ENCODE data around the gene BCCIP. TPM values are rescaled to one million over a fixed set of nuclear protein-coding genes. Genes with fewer than 3 reads are reported as not detected.

BCCIP gene
- total and polyA plus RNA-seq, 10 donors: 30.2 to 61.3 (median 35.4) TPM

DNA sequence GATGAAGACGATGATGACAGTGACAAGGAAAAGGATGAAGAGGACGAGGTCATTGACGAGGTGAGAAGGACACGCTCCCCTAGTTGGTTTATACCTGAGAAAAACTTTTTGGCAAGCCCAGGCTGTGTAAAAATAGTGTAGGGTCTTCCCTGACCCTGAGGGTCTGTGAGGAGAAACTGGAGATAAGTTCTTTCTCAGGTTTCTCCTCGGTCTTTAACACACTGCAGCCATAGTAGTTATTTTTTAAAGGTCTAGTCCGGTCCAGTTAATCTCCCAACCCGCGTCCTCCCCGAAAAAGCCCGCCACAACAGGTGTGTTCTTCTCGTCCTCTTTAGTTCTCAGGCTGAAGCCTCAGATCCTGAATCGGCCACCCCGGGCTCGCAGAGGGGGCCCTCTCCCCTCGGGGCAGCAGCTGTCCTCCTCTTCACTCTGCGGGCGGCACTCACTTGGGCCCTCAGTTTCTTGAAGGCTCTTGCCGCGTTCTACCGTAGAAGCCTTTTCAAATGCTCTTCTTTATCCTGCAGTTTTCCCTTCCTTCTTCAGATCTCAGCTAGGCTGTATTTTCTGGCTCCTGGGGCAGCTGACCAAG lies 411 bp downstream of the BCCIP start:
- Histone ChIP-seq H3K27ac (peak overlapping the region; percentile 79 to 96 (median 90)), H3K36me3 (peaks cover 0 to 30% (median 14%) of the 10 kb centered on the region in 6 donors), H3K9me3 (no peaks in the 10 kb centered on the region), H3K4me1 (peaks cover 24 to 58% (median 46%) of the 10 kb centered on the region in 6 donors), H3K27me3 (replicated peaks in 1 of 7) (no peaks in the 10 kb centered on the region), H3K4me3 (peak overlapping the region; percentile 87 to 100 (median 98))
- peak; percentile 84 for DNase-seq
- WGBS, 5 donors: 0 to 1% (median 0%) methylated on average over 20 of the region's 20 CpGs
- intact Hi-C loops (cut with DNase I; ENCODE audit: low total_unique reads): loop anchor here (10.0 kb wide), 1 partner anchor 99 kb away; no protein-coding TSS in a partner anchor
- TF ChIP-seq POLR2A (IDR thresholded peaks at IDR 0.05) (no peak), POLR2AphosphoS5 (IDR thresholded peaks at IDR 0.05) (no peak)
- TF ChIP-seq, protein P1, sequence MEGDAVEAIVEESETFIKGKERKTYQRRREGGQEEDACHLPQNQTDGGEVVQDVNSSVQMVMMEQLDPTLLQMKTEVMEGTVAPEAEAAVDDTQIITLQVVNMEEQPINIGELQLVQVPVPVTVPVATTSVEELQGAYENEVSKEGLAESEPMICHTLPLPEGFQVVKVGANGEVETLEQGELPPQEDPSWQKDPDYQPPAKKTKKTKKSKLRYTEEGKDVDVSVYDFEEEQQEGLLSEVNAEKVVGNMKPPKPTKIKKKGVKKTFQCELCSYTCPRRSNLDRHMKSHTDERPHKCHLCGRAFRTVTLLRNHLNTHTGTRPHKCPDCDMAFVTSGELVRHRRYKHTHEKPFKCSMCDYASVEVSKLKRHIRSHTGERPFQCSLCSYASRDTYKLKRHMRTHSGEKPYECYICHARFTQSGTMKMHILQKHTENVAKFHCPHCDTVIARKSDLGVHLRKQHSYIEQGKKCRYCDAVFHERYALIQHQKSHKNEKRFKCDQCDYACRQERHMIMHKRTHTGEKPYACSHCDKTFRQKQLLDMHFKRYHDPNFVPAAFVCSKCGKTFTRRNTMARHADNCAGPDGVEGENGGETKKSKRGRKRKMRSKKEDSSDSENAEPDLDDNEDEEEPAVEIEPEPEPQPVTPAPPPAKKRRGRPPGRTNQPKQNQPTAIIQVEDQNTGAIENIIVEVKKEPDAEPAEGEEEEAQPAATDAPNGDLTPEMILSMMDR (IDR thresholded peaks at IDR 0.05 in 8 of 11, conservative IDR thresholded peaks at IDR 0.05 in 3 of 11): no peak

DNA sequence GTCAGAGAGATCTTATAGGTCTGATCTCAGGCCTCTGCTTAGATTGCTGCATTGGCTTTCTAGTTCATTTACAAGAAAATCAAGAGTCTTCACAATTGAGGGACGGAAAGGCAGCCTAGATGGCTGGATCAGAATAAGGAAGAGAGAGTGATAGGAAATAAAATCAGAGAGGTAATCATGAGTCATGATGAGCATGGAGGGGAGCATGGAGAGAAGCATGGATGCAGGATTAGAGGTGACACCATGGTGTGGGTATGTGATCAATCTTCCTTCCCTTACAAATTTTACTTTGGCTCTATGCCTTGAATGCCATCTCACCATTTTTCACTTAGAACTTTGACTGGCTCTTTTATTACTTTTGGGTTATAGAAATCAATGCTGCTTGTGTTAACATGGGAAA lies 1.4 kb downstream of the BCCIP start:
- no peak for DNase-seq
- Histone ChIP-seq H3K4me1 (peaks cover 24 to 58% (median 46%) of the 10 kb centered on the region in 6 donors), H3K9me3 (no peaks in the 10 kb centered on the region), H3K4me3 (peak overlapping the region in 6 of 8 donors; percentile 93 to 100 (median 98)), H3K36me3 (peaks cover 0 to 40% (median 24%) of the 10 kb centered on the region in 6 donors), H3K27ac (no peak overlapping the region), H3K27me3 (replicated peaks in 1 of 7) (no peaks in the 10 kb centered on the region)
- 75 to 84% (median 81%) methylated on average over 1 of the region's 1 CpG for WGBS, 5 donors
- intact Hi-C loops (cut with DNase I; ENCODE audit: low total_unique reads): loop anchor here (10.0 kb wide), 1 partner anchor 100 kb away; no protein-coding TSS in a partner anchor
- TF ChIP-seq, protein P1 (IDR thresholded peaks at IDR 0.05 in 8 of 11, conservative IDR thresholded peaks at IDR 0.05 in 3 of 11): no peak
- no peak for TF ChIP-seq POLR2A (IDR thresholded peaks at IDR 0.05)

DNA sequence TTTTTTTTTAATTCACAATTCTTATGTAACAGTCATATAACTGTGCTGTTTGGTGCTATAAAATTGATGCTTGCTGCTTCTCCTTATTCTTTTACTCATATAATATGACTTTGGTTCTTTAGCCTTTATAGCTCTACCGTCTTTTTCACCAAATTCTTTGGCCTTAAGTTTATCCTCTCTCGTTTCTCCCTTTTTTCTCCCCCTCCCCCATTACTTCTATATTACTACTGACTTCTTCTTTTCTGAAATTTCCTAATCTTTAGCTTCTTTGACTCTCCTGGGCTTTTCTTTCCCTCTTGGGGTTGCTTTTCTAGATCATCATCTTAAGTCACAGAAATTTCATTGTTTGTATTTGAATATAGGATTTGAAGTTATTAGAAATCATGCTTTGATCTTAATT lies 3.8 kb downstream of the BCCIP start:
- Histone ChIP-seq H3K27ac (no peak overlapping the region), H3K36me3 (peaks cover 2 to 64% (median 47%) of the 10 kb centered on the region in 6 donors), H3K4me1 (peaks cover 17 to 40% (median 39%) of the 10 kb centered on the region in 6 donors), H3K9me3 (no peaks in the 10 kb centered on the region), H3K4me3 (no peak overlapping the region), H3K27me3 (replicated peaks in 1 of 7) (no peaks in the 10 kb centered on the region)
- TF ChIP-seq POLR2A (IDR thresholded peaks at IDR 0.05): no peak
- TF ChIP-seq POLR2AphosphoS5 (IDR thresholded peaks at IDR 0.05): no peak
- TF ChIP-seq, protein P1 (IDR thresholded peaks at IDR 0.05 in 8 of 11, conservative IDR thresholded peaks at IDR 0.05 in 3 of 11): no peak
- intact Hi-C loops (cut with DNase I; ENCODE audit: low total_unique reads): loop anchor here (10.0 kb wide), 1 partner anchor 102 kb away; no protein-coding TSS in a partner anchor
- WGBS, 5 donors: 68 to 93% (median 75%) methylated on average over 2 of the region's 2 CpGs
- DNase-seq: no peak

DNA sequence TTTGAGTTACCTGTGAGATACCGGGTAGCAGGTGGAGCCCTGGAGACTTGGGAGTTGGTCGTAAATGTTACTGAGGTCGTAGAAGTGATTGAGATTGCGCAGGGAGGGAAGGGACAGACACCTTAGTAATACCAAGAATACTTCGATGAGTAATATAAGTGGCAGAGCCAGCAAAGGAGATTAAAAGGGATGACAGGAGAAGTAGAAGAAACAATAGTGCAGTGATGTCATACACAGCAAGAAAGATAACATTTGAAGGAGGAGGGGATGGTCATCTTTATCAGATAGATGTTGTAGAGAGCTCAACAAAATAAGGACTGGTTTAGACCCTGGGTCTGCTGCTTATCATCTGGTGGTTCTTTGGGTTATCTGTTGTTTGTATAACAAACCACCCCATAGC lies 5.0 kb downstream of the BCCIP start:
- Histone ChIP-seq H3K27ac (no peak overlapping the region), H3K27me3 (replicated peaks in 1 of 7) (no peaks in the 10 kb centered on the region), H3K4me1 (peaks cover 14 to 39% (median 30%) of the 10 kb centered on the region in 6 donors), H3K36me3 (peaks cover 2 to 75% (median 59%) of the 10 kb centered on the region in 6 donors), H3K4me3 (no peak overlapping the region), H3K9me3 (no peaks in the 10 kb centered on the region)
- 82 to 91% (median 89%) methylated on average over 5 of the region's 5 CpGs for WGBS, 5 donors
- intact Hi-C loops (cut with DNase I; ENCODE audit: low total_unique reads): loop anchor here (10.0 kb wide), 1 partner anchor 104 kb away; no protein-coding TSS in a partner anchor
- no peak for DNase-seq
- TF ChIP-seq POLR2A (IDR thresholded peaks at IDR 0.05) (no peak), POLR2AphosphoS5 (IDR thresholded peaks at IDR 0.05) (no peak)
- TF ChIP-seq, protein P1 (IDR thresholded peaks at IDR 0.05 in 8 of 11, conservative IDR thresholded peaks at IDR 0.05 in 3 of 11): no peak
